ENCODE results near the gene PRR30.

DNA sequence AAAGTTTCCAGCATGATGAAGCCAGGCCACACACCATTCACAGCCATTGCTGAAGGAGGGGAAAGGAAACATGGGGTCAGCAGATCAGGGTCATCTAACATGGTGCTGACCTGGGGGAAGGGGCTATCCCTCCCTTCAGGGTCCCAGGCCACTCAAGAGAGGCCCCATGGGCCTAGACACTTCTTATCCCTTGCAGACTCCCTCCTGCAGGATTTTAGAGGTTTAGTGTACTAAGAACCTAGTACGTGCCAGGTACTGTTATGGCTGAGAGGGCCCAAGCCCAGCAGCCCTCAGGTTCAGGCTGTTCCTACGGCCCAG lies 43.8 kb downstream of the PRR30 start:
- TF ChIP-seq, protein P1, sequence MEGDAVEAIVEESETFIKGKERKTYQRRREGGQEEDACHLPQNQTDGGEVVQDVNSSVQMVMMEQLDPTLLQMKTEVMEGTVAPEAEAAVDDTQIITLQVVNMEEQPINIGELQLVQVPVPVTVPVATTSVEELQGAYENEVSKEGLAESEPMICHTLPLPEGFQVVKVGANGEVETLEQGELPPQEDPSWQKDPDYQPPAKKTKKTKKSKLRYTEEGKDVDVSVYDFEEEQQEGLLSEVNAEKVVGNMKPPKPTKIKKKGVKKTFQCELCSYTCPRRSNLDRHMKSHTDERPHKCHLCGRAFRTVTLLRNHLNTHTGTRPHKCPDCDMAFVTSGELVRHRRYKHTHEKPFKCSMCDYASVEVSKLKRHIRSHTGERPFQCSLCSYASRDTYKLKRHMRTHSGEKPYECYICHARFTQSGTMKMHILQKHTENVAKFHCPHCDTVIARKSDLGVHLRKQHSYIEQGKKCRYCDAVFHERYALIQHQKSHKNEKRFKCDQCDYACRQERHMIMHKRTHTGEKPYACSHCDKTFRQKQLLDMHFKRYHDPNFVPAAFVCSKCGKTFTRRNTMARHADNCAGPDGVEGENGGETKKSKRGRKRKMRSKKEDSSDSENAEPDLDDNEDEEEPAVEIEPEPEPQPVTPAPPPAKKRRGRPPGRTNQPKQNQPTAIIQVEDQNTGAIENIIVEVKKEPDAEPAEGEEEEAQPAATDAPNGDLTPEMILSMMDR (IDR thresholded peaks at IDR 0.05) = no peak
- no peak for TF ChIP-seq EZH2 (IDR thresholded peaks at IDR 0.05; ENCODE audit: borderline replicate concordance, insufficient read depth, low read depth, low read length, poor library complexity, severe bottlenecking)
